ENCODE data around the gene UBE2L6. TPM values are rescaled to one million over a fixed set of nuclear protein-coding genes. Genes with fewer than 3 reads are reported as not detected.

The UBE2L6 gene
- polyA plus RNA-seq, 1 donor, result 60.3 TPM

DNA sequence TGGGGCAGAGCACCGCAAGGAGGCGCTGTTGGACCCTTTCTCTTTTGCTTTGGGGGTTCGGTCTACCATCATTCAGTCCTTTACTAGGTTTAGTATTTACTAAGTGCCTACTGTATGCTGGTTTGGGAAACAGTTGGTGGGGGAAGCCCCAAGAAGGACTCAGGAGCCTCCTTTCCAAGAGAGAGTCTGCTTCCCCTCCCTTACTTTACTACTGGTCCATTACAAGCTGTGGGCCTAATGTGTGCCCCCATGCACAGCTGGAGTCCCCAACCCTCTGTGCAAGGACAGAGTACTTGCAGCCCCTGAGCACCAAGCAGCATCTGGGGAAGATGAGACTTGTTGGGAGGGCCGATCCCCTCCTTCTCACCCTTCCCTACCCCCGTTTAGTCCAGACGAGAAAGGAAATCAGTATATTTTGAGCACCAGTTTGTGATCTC lies 876 bp upstream of the UBE2L6 start:
- no peaks in the 10 kb centered on the region for H3K36me3 ChIP-seq (ENCODE audit: control insufficient read depth, insufficient read depth, low read length)

DNA sequence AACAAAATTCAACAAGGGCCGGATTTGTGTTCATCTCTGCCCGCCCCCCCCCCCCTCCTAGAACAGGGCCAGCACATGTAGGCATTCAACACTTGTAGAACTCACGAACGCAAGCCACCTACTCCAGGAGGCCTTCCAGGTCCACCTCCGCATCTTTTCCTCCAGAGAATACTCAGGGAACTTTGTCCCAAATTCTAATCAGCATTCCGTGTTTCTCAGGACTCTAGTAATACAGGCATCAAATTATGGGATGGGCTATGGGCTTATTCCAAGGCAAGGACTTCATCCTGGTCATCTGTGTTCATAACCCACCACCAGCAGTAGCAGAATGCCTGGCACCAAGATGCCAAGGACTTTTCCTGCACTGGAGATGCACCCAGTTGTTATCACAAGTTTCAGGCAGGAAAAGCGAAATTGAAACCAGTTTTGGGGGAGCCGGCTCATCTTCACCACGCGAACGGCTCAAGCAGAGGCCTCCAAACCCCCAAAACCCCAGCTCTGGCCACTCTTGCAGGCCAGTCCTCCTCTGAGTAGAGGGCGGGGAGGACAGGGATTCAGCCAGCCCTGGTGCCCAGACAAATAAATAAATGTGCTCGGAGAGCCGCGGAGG lies 462 bp downstream of the UBE2L6 start:
- no peaks in the 10 kb centered on the region for H3K27me3 ChIP-seq (ENCODE audit: control insufficient read depth, insufficient read depth, low read length)
- H3K4me3 ChIP-seq (ENCODE audit: low read length), result peak overlapping the region; percentile 94
- WGBS (ENCODE audit: insufficient coverage, low lambda C conversion rate), result no CpG with 5 or more reads among the region's 15 CpGs
- peak in 1 of 2 donors; percentile 55 for DNase-seq
- peak overlapping the region; percentile 77 for H3K27ac ChIP-seq (ENCODE audit: low read length)
- peaks cover 11% of the 10 kb centered on the region for H3K4me1 ChIP-seq (ENCODE audit: control insufficient read depth, insufficient read depth, low read length)
- H3K9me3 ChIP-seq (ENCODE audit: control insufficient read depth, low read depth, low read length), result no peaks in the 10 kb centered on the region
- H3K36me3 ChIP-seq (ENCODE audit: control insufficient read depth, insufficient read depth, low read length), result no peaks in the 10 kb centered on the region

More for the DNA sequence above, 876 bp upstream of the UBE2L6 start:
- WGBS (ENCODE audit: insufficient coverage, low lambda C conversion rate), result 90% methylated on average over 2 of the region's 6 CpGs
- no peak for DNase-seq
- peak overlapping the region; percentile 77 for H3K27ac ChIP-seq (ENCODE audit: low read length)
- H3K27me3 ChIP-seq (ENCODE audit: control insufficient read depth, insufficient read depth, low read length), result no peaks in the 10 kb centered on the region
- H3K4me3 ChIP-seq (ENCODE audit: low read length), result peak overlapping the region; percentile 94
- peaks cover 11% of the 10 kb centered on the region for H3K4me1 ChIP-seq (ENCODE audit: control insufficient read depth, insufficient read depth, low read length)
- H3K9me3 ChIP-seq (ENCODE audit: control insufficient read depth, low read depth, low read length), result no peaks in the 10 kb centered on the region

DNA sequence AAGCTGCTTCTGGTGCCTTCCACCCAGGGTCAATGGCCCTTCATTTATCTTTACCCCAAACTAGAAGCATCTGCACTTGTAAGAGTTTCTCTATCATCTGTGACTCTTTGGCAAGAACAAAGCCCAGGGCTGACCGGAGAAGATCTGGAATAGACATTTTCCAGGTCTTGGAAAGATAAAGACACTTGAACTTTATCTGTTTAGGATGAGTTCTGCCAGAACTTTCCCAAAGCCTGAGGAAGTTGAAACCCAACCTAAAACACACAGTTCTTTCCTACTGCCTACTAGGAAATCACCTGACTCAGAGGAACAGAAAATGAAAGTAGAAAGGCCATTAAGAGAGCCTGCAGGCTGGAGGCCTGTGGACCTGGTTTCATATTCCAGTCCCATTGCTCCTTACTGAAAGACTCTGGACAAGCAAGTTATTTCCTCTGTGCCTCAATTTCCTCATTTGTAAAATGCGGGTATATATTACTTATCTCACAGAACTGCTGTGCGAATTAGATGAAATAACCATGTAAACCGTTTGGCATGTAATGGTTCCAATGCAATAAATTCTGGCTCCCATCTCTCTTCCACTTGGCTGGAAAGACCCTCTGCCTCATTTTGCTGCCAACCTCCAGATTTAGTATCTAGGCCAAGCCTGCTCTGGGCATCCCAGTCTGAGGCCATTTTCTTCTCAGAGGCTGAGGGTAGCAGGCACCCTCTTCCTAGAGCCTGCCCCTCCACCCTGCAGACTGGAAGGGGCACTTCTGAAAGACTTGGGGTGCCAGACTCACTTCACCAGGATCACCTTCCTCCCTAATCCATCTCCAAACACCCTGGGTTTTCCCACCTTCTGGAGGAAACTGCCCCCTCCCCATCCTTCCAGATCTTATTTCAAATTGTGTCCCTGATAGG lies 1.2 kb downstream of the UBE2L6 start:
- Histone ChIP-seq H3K4me3 (ENCODE audit: low read length) (peak overlapping the region; percentile 1), H3K27me3 (ENCODE audit: control insufficient read depth, insufficient read depth, low read length) (no peaks in the 10 kb centered on the region), H3K4me1 (ENCODE audit: control insufficient read depth, insufficient read depth, low read length) (peaks cover 11% of the 10 kb centered on the region), H3K27ac (ENCODE audit: low read length) (peak overlapping the region; percentile 77), H3K9me3 (ENCODE audit: control insufficient read depth, low read depth, low read length) (no peaks in the 10 kb centered on the region), H3K36me3 (ENCODE audit: control insufficient read depth, insufficient read depth, low read length) (peaks cover under 1% of the 10 kb centered on the region)
- DNase-seq, result peak; percentile 73 to 89
- WGBS (ENCODE audit: insufficient coverage, low lambda C conversion rate), result no CpG with 5 or more reads among the region's 4 CpGs

DNA sequence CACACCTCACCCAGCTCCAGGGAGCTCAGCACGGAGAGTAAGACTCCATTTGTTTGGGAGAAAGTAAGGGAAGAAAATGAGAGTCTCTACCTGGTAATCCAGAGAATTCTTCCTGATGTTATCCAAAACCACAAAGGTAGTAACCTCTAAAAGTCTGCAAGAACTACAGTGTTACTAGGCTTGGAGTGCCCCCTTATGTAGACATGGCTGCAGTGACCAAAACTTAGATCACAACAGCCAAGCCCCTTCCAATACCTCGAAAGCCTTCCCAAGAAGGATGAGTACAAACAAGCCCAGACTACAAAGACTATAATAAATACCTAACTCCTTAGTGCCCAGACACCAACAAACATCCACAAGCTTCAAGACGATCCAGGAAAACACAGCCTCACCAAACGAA lies 4.9 kb downstream of the UBE2L6 start:
- H3K27ac ChIP-seq (ENCODE audit: low read length), result no peak overlapping the region
- peaks cover 8% of the 10 kb centered on the region for H3K4me1 ChIP-seq (ENCODE audit: control insufficient read depth, insufficient read depth, low read length)
- no peak overlapping the region for H3K4me3 ChIP-seq (ENCODE audit: low read length)
- H3K9me3 ChIP-seq (ENCODE audit: control insufficient read depth, low read depth, low read length), result no peaks in the 10 kb centered on the region
- peaks cover 17% of the 10 kb centered on the region for H3K36me3 ChIP-seq (ENCODE audit: control insufficient read depth, insufficient read depth, low read length)
- WGBS (ENCODE audit: insufficient coverage, low lambda C conversion rate), result 60% methylated on average over 1 of the region's 4 CpGs
- DNase-seq, result no peak
- H3K27me3 ChIP-seq (ENCODE audit: control insufficient read depth, insufficient read depth, low read length), result no peaks in the 10 kb centered on the region

DNA sequence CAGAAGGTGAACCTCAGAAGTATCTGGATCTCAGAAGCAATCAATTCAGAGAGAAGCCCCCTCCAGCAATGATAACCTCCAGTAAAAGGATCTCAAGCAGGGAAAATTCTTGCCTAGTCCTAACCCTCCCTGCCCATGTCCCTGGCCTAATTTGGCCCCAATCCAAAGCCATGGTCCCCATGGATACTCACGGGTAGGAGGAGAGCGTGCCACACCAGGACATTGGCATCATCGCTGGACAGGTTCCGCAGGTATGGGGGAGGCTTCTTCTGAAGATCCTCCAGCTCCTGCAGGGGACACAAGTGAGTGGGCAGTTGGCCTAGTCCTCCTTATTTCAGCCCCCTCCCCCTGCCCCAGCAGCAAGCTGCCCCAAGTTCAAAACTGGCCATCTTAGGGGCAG lies 7.3 kb downstream of the UBE2L6 start:
- no peak for DNase-seq
- H3K9me3 ChIP-seq (ENCODE audit: control insufficient read depth, low read depth, low read length), result no peaks in the 10 kb centered on the region
- no peaks in the 10 kb centered on the region for H3K4me1 ChIP-seq (ENCODE audit: control insufficient read depth, insufficient read depth, low read length)
- WGBS (ENCODE audit: insufficient coverage, low lambda C conversion rate), result no CpG with 5 or more reads among the region's 4 CpGs
- H3K4me3 ChIP-seq (ENCODE audit: low read length), result no peak overlapping the region
- H3K27me3 ChIP-seq (ENCODE audit: control insufficient read depth, insufficient read depth, low read length), result no peaks in the 10 kb centered on the region
- peaks cover 37% of the 10 kb centered on the region for H3K36me3 ChIP-seq (ENCODE audit: control insufficient read depth, insufficient read depth, low read length)
- no peak overlapping the region for H3K27ac ChIP-seq (ENCODE audit: low read length)

DNA sequence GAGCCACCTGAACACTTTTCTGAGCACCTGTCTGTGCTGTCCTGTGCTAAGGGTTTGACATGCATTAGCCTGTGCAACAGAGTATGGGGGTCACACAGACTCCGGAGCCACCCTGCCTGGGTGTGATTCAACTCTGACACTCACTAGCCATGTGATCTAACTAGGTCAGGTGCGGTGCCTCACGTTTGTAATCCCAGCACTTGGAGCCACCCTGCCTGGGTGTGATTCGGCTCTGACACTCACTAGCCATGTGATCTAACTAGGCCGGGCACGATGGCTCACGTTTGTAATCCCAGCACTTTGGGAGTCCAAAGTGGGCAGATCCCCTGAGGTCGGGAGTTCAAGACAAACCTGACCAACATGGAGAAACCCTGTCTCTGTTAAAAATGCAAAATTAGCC lies 11.4 kb downstream of the UBE2L6 start:
- Histone ChIP-seq H3K36me3 (ENCODE audit: control insufficient read depth, insufficient read depth, low read length) (peaks cover 69% of the 10 kb centered on the region), H3K9me3 (ENCODE audit: control insufficient read depth, low read depth, low read length) (no peaks in the 10 kb centered on the region), H3K27me3 (ENCODE audit: control insufficient read depth, insufficient read depth, low read length) (no peaks in the 10 kb centered on the region), H3K4me1 (ENCODE audit: control insufficient read depth, insufficient read depth, low read length) (no peaks in the 10 kb centered on the region), H3K27ac (ENCODE audit: low read length) (no peak overlapping the region), H3K4me3 (ENCODE audit: low read length) (no peak overlapping the region)
- no peak for DNase-seq
- WGBS (ENCODE audit: insufficient coverage, low lambda C conversion rate), result no CpG with 5 or more reads among the region's 8 CpGs

DNA sequence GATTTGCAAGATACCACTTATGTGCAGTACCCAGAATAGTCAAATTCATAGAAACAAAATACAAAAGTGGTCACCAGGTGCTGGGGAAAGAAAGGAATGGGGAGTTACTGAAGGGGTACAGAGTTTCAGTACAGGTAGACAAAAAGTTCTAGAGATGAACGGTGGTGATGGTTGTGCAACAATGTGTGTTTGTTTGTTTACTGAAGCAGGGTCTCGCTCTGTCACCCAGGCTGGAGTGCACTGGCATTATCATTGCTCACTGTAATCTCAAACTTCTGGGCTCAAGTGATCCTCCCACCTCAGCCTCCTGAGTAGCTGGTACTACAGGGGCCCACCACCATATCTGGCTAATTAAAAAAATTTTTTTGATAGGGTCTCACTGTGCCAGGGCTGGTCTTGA lies 12.1 kb downstream of the UBE2L6 start:
- Histone ChIP-seq H3K27me3 (ENCODE audit: control insufficient read depth, insufficient read depth, low read length) (no peaks in the 10 kb centered on the region), H3K27ac (ENCODE audit: low read length) (no peak overlapping the region), H3K36me3 (ENCODE audit: control insufficient read depth, insufficient read depth, low read length) (peaks cover 75% of the 10 kb centered on the region), H3K4me1 (ENCODE audit: control insufficient read depth, insufficient read depth, low read length) (no peaks in the 10 kb centered on the region), H3K9me3 (ENCODE audit: control insufficient read depth, low read depth, low read length) (no peaks in the 10 kb centered on the region), H3K4me3 (ENCODE audit: low read length) (no peak overlapping the region)
- no peak for DNase-seq
- no CpG with 5 or more reads among the region's 2 CpGs for WGBS (ENCODE audit: insufficient coverage, low lambda C conversion rate)

DNA sequence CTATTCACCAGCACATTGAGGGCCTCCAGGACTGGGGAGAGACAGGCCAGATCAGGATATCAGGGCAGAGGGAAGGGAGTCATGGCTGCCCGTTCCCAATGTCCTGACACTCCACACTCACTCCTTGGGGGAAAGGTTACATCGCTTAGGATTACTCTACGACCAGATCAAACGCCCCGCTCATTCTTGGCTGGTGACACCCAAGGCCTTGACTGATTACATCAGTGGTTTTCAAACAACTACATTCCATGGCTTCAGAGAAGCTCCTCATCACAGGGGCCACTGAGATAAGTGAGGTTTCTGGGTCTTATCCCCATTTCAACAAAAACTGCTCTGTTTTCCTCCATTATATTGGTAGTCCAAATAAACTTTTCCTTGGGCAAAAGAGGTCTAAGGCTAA lies 15.0 kb downstream of the UBE2L6 start:
- no peak for DNase-seq
- WGBS (ENCODE audit: insufficient coverage, low lambda C conversion rate), result no CpG with 5 or more reads among the region's 5 CpGs
- no peak overlapping the region for H3K27ac ChIP-seq (ENCODE audit: low read length)
- no peaks in the 10 kb centered on the region for H3K27me3 ChIP-seq (ENCODE audit: control insufficient read depth, insufficient read depth, low read length)
- H3K36me3 ChIP-seq (ENCODE audit: control insufficient read depth, insufficient read depth, low read length), result peaks cover 77% of the 10 kb centered on the region
- H3K9me3 ChIP-seq (ENCODE audit: control insufficient read depth, low read depth, low read length), result no peaks in the 10 kb centered on the region
- no peak overlapping the region for H3K4me3 ChIP-seq (ENCODE audit: low read length)
- no peaks in the 10 kb centered on the region for H3K4me1 ChIP-seq (ENCODE audit: control insufficient read depth, insufficient read depth, low read length)

DNA sequence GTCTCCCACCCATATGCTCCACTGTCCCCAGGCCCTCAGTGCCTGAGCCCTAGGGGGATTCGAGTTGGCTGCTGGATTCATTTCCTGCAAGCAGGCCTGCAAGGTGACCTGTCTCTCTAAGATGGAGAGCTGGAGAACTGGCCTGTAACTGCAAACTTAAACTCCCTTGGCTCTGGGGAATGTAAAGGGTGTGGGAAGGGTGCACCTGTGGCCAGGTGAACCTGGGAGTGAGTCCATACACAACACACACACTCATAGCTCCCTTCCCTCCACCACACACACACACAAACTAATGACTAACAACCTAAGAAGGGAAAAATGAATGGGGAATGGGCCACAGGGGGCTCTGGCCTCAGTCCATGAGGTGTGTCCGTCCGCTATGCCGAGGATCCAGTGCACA lies 15.5 kb downstream of the UBE2L6 start:
- WGBS (ENCODE audit: insufficient coverage, low lambda C conversion rate), result no CpG with 5 or more reads among the region's 4 CpGs
- H3K9me3 ChIP-seq (ENCODE audit: control insufficient read depth, low read depth, low read length), result no peaks in the 10 kb centered on the region
- H3K27me3 ChIP-seq (ENCODE audit: control insufficient read depth, insufficient read depth, low read length), result no peaks in the 10 kb centered on the region
- no peak for DNase-seq
- H3K4me3 ChIP-seq (ENCODE audit: low read length), result no peak overlapping the region
- no peak overlapping the region for H3K27ac ChIP-seq (ENCODE audit: low read length)
- H3K4me1 ChIP-seq (ENCODE audit: control insufficient read depth, insufficient read depth, low read length), result no peaks in the 10 kb centered on the region
- H3K36me3 ChIP-seq (ENCODE audit: control insufficient read depth, insufficient read depth, low read length), result peaks cover 74% of the 10 kb centered on the region

DNA sequence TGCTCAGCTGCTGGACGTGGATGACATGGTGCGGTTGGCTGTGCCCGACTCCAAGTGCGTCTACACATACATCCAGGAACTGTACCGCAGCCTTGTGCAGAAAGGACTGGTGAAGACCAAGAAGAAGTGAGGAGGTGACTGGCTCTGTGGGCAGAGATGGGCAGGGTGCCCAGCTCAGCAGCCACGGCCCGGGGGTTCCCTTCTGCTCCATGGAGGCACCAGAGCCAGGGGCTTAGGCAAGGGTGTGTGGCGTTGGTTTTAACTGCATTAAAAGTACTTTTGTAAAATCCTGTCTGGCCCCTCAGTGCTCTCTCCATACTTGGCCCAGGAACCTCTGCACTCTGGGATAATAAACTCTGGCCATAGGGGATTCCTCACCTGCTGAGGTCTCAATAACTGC lies 17.5 kb downstream of the UBE2L6 start:
- H3K36me3 ChIP-seq (ENCODE audit: control insufficient read depth, insufficient read depth, low read length), result peaks cover 58% of the 10 kb centered on the region
- H3K4me3 ChIP-seq (ENCODE audit: low read length), result no peak overlapping the region
- H3K9me3 ChIP-seq (ENCODE audit: control insufficient read depth, low read depth, low read length), result no peaks in the 10 kb centered on the region
- no peaks in the 10 kb centered on the region for H3K4me1 ChIP-seq (ENCODE audit: control insufficient read depth, insufficient read depth, low read length)
- DNase-seq, result no peak
- H3K27ac ChIP-seq (ENCODE audit: low read length), result no peak overlapping the region
- no peaks in the 10 kb centered on the region for H3K27me3 ChIP-seq (ENCODE audit: control insufficient read depth, insufficient read depth, low read length)
- WGBS (ENCODE audit: insufficient coverage, low lambda C conversion rate), result no CpG with 5 or more reads among the region's 8 CpGs
